Activated naive CD4-positive, alpha-beta T cell (primary cell): ENCODE data around the gene PLAC9.

ENCODE experiments used
- DNase-seq, 4 experiments: peaks; one replicate each; lab custom pipeline; 2025; lab: John Stamatoyannopoulos, UW

The PLAC9 gene

DNA sequence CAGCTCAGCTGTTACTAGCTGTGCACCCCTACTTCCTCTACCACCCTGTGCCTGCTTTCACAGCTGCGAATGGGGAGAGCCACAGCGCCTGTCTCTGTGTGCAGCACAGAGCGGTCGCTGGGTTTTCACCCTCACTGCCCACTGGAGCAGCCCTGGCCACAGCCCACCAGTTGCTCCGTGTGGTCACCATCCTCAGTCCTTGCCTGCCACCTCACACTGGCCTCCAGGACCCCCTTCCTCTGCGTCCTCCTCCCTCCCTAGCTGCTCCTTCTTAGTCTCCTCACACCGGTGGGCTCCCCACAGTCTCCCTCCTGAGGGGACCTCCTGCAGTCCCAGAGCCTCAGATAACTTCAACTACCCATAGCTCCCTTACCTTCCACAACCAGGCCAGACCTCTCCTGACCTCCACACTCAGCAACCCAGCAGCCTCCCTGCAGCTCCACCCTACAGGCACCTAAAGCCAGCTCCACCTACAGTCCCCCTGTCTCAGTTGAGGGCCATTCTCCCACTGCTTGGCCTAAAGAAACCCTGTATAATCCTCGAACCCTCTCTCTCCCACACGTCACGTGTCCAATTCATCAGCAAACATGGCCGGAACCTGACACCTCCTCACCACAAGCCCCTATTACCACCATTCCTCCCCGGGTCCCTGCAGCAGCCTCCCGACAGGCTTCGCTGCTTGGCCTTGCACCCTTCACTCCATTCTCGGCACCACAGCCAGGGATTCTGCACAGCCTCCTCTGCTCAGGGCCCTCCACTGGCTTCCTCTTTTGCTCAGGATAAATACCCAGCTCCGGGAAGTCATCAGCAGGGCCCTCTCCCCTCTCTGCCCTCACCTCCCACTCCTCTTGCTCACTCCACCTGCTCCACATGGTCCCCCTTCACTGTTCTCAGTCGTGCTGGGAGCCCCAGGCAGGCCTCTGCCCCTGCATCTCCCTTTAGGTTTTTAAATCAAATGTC lies 28.1 kb downstream of the PLAC9 start:
- DNase-seq = no peak

DNA sequence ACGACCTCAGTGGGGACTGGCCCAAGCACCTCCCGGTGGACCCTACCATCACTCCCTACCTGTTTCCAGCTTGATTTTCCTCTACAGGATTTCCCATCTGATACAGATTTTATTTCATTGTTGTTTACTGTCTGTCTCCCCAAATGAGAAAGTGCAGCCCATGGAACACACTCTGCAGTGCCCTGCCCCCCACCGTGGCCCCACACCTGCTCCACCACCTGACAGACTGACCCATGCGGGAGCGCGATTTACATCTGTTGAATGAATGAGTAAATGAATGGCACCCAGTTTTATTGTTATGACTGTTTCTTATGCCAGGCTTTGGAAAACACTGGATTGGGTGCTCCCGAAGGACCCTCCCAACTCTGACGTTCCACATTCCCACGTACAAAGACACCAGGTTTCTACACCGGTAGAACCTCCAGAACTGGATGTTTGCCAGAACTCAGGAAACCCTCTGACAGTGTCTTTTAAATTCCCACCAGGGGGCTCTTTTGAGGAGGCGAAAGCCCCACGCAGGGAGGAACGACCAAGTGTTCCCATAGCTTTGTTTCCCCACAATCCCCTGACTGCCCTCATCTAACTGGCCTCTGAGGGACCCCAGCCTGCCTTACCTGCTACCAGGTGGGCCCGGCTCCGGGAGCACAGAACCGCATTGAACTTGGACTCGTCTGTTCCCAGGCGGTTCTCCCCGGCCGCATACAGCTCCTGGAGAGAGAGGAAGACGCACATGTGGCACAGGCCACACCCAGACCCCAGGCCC lies 29.0 kb downstream of the PLAC9 start:
- DNase-seq = no peak

- no peak for DNase-seq
Observed at GRCh38 chr10:80163741-80164341, 31.3 kb downstream of the PLAC9 start.

GRCh38 chr10:80164596-80164995 lies 32.1 kb downstream of the PLAC9 start:
- no peak for DNase-seq

- DNase-seq = no peak
Observed at GRCh38 chr10:80165173-80165572, 32.6 kb downstream of the PLAC9 start.

GRCh38 chr10:80166581-80167470 lies 34.3 kb downstream of the PLAC9 start:
- no peak for DNase-seq

- no peak for DNase-seq
Observed at GRCh38 chr10:80167471-80168161, 35.1 kb downstream of the PLAC9 start.

- no peak for DNase-seq
Observed at GRCh38 chr10:80168162-80168511, 35.6 kb downstream of the PLAC9 start.

DNA sequence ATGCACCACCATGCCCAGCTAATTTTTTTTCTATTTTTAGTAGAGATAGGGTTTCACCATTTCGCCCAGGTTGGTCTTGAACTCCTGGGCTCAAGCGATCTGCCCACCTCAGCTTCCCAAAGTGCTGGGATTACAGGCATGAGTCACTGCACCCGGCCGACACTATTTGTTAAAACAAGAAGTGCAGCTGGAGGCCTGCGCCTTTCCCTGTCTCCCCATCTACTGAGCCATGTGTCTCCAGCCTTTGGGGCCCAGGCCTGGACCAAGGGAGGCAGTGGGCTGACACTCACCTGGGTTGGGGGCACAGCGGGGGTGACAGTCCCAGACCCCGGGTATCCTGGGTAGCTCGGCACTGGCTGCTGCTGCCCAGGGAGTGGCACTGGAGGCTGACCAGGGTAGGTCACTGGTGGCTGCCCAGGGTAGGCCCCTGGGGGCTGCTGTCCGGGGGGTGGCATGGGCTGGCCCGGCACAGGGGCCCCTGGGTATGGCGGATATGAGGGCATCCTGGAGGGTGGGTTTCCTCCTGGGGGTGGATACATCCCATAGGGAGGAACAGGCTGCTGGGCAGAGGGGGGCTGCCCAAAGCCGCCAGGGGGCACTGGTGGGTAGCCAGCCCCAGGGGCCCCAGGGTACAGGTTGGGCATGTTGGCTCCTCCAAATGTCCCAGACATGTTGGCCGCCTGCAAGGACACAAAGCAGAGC lies 36.3 kb downstream of the PLAC9 start:
- DNase-seq = no peak

DNA sequence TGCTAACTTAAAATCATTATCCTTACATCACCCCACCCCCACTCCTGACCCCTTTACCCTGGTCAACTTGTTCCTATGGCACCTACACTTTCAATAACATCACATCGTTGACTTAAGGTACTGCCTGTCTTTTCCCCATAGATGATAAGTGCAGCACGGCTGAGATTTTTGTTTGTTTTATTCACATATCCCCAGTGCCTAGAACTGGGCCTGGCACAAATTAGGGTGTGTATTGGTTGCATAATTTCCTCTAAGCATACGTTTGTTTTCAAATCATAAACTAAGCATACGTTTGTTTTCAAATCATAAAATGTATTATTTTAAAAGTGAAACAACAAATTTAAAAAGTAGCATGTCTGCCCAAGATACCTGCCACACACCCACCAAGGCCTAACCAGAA lies 37.5 kb downstream of the PLAC9 start:
- no peak for DNase-seq

DNA sequence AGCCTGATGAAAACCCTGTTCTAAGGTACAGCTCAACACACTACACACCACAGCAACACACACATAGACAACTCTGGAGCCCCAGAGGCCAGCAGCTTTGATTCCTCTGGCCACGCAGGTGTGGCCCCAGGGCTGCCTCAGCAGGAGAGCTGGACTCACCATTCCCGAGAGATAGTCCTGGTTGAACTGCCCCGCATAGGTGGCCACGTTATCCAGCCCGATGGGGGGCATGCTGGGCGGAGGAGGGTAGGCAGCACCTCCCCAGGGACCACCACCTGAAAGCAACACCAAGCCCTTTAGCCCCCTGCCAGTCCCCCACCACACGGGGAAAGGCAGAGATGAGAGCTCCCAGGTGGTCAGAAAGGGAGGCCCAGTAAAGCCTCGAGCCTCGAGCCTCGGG lies 38.1 kb downstream of the PLAC9 start:
- no peak for DNase-seq

GRCh38 chr10:80171248-80171660 lies 38.7 kb downstream of the PLAC9 start:
- DNase-seq = no peak

DNA sequence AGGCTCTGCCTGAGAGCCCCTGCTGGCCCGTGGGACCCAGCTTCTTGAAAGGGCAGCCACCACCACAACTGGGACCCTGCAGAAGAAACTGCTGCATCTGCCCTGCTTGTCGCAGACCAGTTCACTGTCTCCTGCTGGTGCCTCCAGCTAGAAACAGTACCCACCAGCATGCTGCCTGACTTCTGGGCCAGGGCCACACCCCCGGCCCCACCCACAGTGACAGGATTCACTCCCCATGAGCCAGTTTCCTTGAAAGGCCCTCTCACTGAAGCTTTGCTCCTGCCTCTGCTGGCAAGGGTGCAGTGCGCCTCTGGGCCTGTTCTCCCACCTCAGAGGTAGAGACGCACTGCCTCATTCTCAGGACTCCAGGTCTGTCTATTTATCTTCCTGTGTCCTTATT lies 40.4 kb downstream of the PLAC9 start:
- no peak for DNase-seq

DNA sequence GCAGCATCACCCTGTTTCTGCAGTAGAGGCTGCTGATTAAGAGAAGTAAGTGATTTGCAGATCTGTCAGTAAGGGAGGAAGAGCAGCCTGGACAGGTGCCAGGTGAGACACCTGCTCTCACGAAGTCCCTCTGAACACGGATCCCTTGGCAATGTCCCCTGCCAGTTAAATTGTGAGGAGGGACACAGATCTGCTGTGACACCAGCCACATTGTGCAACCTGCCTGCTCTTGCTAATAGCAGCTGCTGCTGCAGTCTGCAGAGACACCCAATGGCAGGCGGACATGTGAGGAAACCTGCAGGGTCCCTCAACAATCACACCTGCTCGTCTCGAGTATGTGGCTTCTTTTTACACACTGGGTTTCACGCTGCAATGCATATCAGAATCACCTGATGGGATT lies 40.9 kb downstream of the PLAC9 start:
- DNase-seq = no peak

DNA sequence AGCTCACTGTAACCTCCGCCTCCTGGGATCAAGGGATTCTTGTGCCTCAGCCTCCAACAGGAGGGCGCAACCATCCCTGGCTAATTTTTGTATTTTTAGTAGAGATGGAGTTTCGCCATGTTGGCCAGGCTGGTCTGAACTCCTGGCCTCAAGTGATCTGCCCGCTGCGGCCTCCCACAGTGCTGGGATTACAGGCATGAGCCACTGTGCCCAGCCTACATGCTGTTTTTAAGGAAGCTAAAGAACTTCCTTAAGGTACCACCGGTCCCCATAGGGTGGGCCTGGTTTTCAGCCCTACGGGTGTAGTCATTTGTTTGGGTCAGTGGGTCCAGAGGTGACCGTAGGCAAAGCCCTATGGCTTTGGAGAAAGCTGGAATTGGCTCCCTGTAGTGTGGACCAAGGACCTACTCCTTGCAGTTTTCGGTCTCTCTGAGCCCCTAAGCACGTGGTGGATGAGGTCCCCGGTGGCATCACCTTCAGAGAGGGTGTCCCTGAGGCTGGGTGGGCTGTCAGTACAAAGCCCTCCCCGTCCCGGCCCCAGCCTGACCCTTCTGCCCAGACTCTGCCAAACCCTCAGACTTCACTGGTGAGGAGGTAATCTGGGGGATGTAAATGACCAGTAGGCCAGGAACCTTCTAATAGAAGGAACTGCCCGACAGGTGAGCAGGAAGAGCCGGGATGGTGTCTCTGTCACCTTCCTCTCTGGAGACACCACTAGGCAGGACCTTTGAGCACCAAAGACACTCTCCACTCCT lies 42.3 kb downstream of the PLAC9 start:
- DNase-seq = no peak

DNA sequence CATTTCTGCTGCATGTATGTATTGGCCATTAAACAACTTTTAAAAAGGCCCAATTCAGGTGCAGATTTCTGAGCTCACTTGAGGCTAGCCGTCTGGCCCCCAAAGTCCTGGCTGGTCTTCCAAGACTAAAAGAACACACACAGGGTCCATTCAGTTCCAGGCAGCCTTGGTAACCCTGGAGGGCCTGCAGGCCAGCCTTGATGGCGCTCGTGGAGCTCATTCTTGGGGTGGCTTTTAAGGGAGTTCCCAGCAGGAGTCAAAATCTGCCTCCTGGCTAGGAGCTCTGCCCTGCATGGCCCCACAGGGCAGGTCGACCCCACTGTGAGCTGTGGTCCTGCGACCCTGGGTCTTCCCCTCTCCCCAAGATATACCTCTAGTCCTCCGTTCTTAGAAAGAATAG lies 44.0 kb downstream of the PLAC9 start:
- no peak for DNase-seq

DNA sequence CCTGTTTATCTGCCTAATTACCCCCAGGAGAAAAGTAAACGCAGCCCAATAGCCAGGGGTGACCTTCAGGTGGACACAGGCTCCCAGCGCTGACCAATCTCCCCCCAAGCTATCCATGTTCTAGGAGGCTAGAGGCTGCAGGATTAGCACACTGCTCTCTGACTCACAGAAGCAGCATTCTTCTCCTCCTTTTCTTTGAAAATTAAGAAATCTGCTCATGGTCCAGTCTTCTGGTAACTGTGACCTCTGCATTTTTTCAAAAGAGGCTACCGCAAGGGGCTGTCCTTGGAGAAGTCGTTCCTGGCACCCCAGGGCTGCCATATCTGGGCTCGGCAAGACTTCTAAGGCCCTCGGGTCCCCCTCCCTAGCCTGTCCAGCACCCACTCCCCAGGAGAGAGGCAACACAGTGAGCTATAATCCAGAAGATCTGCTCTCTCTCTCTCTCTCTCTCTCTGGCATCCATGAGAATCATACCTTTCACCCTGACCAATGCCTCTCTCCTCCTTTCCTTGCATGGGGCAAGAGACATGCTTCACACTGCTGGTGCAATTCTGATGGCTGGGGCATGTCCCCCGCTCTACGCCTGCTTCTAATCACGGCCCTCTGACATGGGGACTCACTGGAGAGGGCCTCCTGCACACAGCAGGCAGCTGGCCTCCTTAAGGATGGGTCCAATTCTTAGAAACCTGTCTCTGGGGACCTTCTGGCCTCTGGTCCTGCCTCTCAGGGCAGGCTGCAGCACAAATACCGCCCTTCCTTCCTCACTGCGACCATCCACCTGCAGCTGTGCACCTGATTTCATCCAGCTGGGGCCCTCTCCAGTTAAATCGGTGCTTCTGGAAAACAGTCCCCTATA lies 45.5 kb downstream of the PLAC9 start:
- no peak for DNase-seq

GRCh38 chr10:80182986-80183385 lies 50.5 kb downstream of the PLAC9 start:
- DNase-seq = no peak

DNA sequence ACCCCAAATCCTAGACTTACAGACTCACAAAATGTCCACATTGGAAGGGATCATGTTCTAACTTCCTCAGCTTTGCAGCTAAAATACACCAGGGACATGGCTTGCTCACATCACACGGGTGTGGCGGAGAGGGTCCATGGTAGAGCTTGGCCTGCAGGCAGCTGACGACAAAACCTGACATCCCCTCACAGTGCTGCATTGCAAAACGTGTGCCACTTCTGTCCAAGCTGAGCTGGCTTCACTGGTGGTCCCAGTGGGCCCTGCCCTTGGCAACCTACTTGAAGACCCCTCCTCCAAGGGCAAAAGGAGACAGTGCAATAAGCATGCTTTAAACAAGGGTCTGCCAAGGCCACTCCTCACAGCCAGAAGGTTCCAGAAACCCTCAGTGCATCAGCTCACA lies 50.9 kb downstream of the PLAC9 start:
- no peak for DNase-seq
